Lower leg skin (tissue), 3 donors: ENCODE measurements around the gene FCN3.

ENCODE experiments used
- CTCF ChIP-seq, 3 donors: fragments of 450-650 bp; IDR thresholded peaks; one replicate each; pipeline ENCODE4 v1.5.1; 2016; ENCODE audit warnings: antibody characterized with exemption in 3 of 3, mild to moderate bottlenecking in 3 of 3, moderate library complexity in 2 of 3
- POLR2A ChIP-seq, 2 donors: fragments of 450-650 bp; IDR thresholded peaks; one replicate each; pipeline ENCODE4 v1.6.1; 2016 to 2017; ENCODE audit warnings: antibody characterized with exemption in 2 of 2, mild to moderate bottlenecking in 1 of 2, moderate library complexity in 1 of 2

GRCh38 chr1:27399251-27400025 is 24.8 kb upstream of the FCN3 start:
- no peak for TF ChIP-seq CTCF (IDR thresholded peaks at IDR 0.05)
- TF ChIP-seq POLR2A (IDR thresholded peaks at IDR 0.05): no peak
